HG03139 (cell line): ENCODE data around the gene PLK3.

Experiments used
- ATAC-seq: cut with Tn5 transposase; IDR thresholded peaks from one replicate; pipeline ENCODE4 v1.9.1; 2021; ENCODE audit not compliant: unreplicated experiment

PLK3 gene

DNA sequence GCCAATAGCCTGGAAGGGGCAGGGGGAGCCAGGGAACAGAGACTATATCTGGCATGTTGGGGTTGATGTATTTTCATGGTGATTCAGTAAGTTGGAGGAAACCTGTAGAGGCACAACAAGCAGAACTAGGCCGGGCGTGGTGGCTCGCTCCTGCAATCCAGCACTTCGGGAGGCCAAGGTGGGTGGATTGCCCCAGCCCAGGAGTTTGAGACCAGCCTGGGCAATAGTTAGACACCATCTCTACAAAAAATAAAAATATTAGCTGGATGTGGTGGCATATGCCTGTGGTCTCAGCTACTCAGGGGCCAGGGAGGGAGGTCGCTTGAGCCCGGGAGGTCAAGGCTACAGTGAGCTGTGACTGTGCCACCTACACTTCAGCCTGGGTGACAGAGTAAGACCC, 53.0 kb downstream of the PLK3 start:
- no peak for ATAC-seq

DNA sequence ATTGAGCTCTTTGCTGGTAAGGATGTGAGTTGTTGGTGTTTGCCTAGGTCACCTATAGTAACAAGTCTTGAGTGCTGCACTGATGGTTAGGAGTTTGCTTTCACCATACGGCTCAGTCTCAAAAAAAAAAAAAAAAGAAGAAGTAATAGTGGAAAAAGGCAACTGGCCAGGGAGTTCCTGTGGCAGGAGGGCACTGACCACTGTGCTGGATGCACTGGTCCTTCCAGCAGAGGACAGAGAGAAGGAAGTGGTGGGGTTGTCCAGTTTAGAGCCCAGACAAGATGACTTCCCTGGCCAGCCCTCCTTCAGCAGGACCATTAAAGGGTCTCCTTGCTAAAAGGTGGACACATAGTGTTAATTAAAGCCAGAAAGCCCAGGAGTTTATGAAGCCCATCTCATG, 54.8 kb downstream of the PLK3 start:
- no peak for ATAC-seq
